GM12878 (cell line): ENCODE measurements around the gene TCEAL7.

Experiments used
- CTCF ChIP-seq, 3 experiments: IDR thresholded peaks in 2 of 3; conservative IDR thresholded peaks in 1 of 3; 2 replicates each; pipeline ENCODE4 v1.5.1; 2011; ENCODE audit warnings: low read depth in 3 of 3, low read length in 3 of 3, mild to moderate bottlenecking in 3 of 3, control low read depth in 2 of 3, moderate library complexity in 2 of 3, inconsistent platforms in 1 of 3, mixed read lengths in 1 of 3; ENCODE audit not compliant: control insufficient read depth in 2 of 3, insufficient read depth in 1 of 3; ENCODE audit errors: extremely low read depth in 1 of 3
- EP300 ChIP-seq, 2 experiments: fragments of 150-350 bp in 1 of 2; IDR thresholded peaks; 2 replicates each; pipeline ENCODE4 v1.6.1; 2011 to 2012; ENCODE audit warnings: low read depth in 2 of 2, low read length in 2 of 2, borderline replicate concordance in 1 of 2, improper control_type of control experiment in 1 of 2, inconsistent platforms in 1 of 2; ENCODE audit not compliant: control insufficient read depth in 1 of 2
- EZH2 ChIP-seq: IDR thresholded peaks from 2 replicates; pipeline ENCODE4 v1.6.1; 2012; ENCODE audit warnings: low read depth, mild to moderate bottlenecking, control low read depth, inconsistent platforms, low read length, borderline replicate concordance; ENCODE audit not compliant: control insufficient read depth
- HDAC2 ChIP-seq: fragments of 200-600 bp; sonication (generic); IDR thresholded peaks from 2 replicates; pipeline ENCODE4 v1.6.1; 2017
- MXI1 ChIP-seq: fragments of 150-350 bp; IDR thresholded peaks from 2 replicates; pipeline ENCODE4 v1.6.1; 2011; ENCODE audit warnings: low read depth, mild to moderate bottlenecking, inconsistent platforms, low read length, improper control_type of control experiment
- MYC ChIP-seq: IDR thresholded peaks from 2 replicates; pipeline ENCODE4 v1.6.1; 2011; ENCODE audit warnings: mild to moderate bottlenecking, low read length, moderate library complexity, inconsistent platforms; ENCODE audit not compliant: insufficient read depth, insufficient replicate concordance, insufficient read length, severe bottlenecking
- NFIC ChIP-seq: IDR thresholded peaks from 2 replicates; pipeline ENCODE4 v1.6.1; 2012; ENCODE audit warnings: low read depth, mild to moderate bottlenecking, inconsistent platforms, low read length, moderate library complexity
- PBX3 ChIP-seq: IDR thresholded peaks from 2 replicates; pipeline ENCODE4 v1.6.1; 2011; ENCODE audit warnings: mild to moderate bottlenecking, low read depth, low read length, moderate library complexity; ENCODE audit not compliant: insufficient replicate concordance
- POLR2A ChIP-seq: IDR thresholded peaks from 2 replicates; pipeline ENCODE4 v1.6.1; 2011; ENCODE audit warnings: low read depth, mild to moderate bottlenecking, low read length
- POLR2AphosphoS2 ChIP-seq: IDR thresholded peaks from 2 replicates; pipeline ENCODE4 v1.6.1; 2011; ENCODE audit warnings: low read depth, mild to moderate bottlenecking, low read length, improper control_type of control experiment, moderate library complexity
- RAD21 ChIP-seq: IDR thresholded peaks from 2 replicates; pipeline ENCODE4 v1.6.1; 2011; ENCODE audit warnings: mild to moderate bottlenecking, low read depth, low read length, moderate library complexity; ENCODE audit not compliant: insufficient read depth
- ZZZ3 ChIP-seq: IDR thresholded peaks from 2 replicates; pipeline ENCODE4 v1.6.1; 2011; ENCODE audit warnings: low read depth; ENCODE audit not compliant: control insufficient read depth, insufficient read length

GRCh38 chrX:103372886-103373285 is 42.8 kb downstream of the TCEAL7 start:
- TF ChIP-seq EZH2: no peak
- no peak for TF ChIP-seq MYC
- no peak for TF ChIP-seq POLR2A
- TF ChIP-seq EP300 (IDR thresholded peaks at IDR 0.05; ENCODE audit: borderline replicate concordance in 1 of 2, control insufficient read depth in 1 of 2, low read depth in 2 of 2, low read length in 2 of 2): no peak
- TF ChIP-seq NFIC: no peak
- TF ChIP-seq MXI1: no peak
- no peak for TF ChIP-seq RAD21
- no peak for TF ChIP-seq HDAC2
- no peak for TF ChIP-seq POLR2AphosphoS2
- TF ChIP-seq PBX3: no peak
- TF ChIP-seq CTCF (IDR thresholded peaks at IDR 0.05 in 2 of 3, conservative IDR thresholded peaks at IDR 0.05 in 1 of 3; ENCODE audit: control insufficient read depth in 2 of 3, extremely low read depth in 1 of 3, insufficient read depth in 1 of 3, low read depth in 3 of 3, low read length in 3 of 3): no peak
- TF ChIP-seq ZZZ3: no peak
